Skeletal muscle cell (primary cell): ENCODE results near the gene RNF150.

Source experiments
- DNase-seq: peaks from one replicate; pipeline ENCODE4 v3.0.0-alpha.2; 2010; ENCODE audit warnings: low read depth
- H3K4me3 ChIP-seq: 2 replicates; pipeline ENCODE4 v1.5.1; 2011; ENCODE audit warnings: low read depth, mild to moderate bottlenecking, control low read depth, low read length, moderate library complexity

RNF150 gene

GRCh38 chr4:141003193-141003592 is 130.1 kb downstream of the RNF150 start:
- no peak overlapping the region for H3K4me3 ChIP-seq
- no peak for DNase-seq

- H3K4me3 ChIP-seq = no peak overlapping the region
- peak; percentile 81 for DNase-seq
Measured at GRCh38 chr4:141002323-141002805, 130.9 kb downstream of the RNF150 start.

- no peak overlapping the region for H3K4me3 ChIP-seq
- peak; percentile 77 for DNase-seq
Measured at GRCh38 chr4:140996766-140997165, 136.5 kb downstream of the RNF150 start.

- no peak overlapping the region for H3K4me3 ChIP-seq
- peak; percentile 16 for DNase-seq
Measured at GRCh38 chr4:140995058-140995457, 138.2 kb downstream of the RNF150 start.

GRCh38 chr4:140994015-140994414 is 139.3 kb downstream of the RNF150 start:
- no peak overlapping the region for H3K4me3 ChIP-seq

GRCh38 chr4:140993370-140993769 is 139.9 kb downstream of the RNF150 start:
- DNase-seq = no peak

More at GRCh38 chr4:140994015-140994414, 139.3 kb downstream of the RNF150 start:
- no peak for DNase-seq

GRCh38 chr4:140989944-140990343 is 143.3 kb downstream of the RNF150 start:
- DNase-seq = no peak
- H3K4me3 ChIP-seq = no peak overlapping the region

More at GRCh38 chr4:140993370-140993769, 139.9 kb downstream of the RNF150 start:
- H3K4me3 ChIP-seq = no peak overlapping the region

- no peak overlapping the region for H3K4me3 ChIP-seq
- DNase-seq = no peak
Measured at GRCh38 chr4:140986045-140986444, 147.2 kb downstream of the RNF150 start.

- H3K4me3 ChIP-seq = no peak overlapping the region
- no peak for DNase-seq
Measured at GRCh38 chr4:140982613-140983340, 150.5 kb downstream of the RNF150 start.

- no peak for DNase-seq
- no peak overlapping the region for H3K4me3 ChIP-seq
Measured at GRCh38 chr4:140980426-140981200, 152.7 kb downstream of the RNF150 start.

- no peak overlapping the region for H3K4me3 ChIP-seq
- no peak for DNase-seq
Measured at GRCh38 chr4:140976768-140977167, 156.5 kb downstream of the RNF150 start.

GRCh38 chr4:140971077-140971792 is 162.0 kb downstream of the RNF150 start:
- no peak overlapping the region for H3K4me3 ChIP-seq
- no peak for DNase-seq

GRCh38 chr4:140969296-140969695 is 164.0 kb downstream of the RNF150 start:
- DNase-seq = no peak
- no peak overlapping the region for H3K4me3 ChIP-seq

- no peak overlapping the region for H3K4me3 ChIP-seq
- no peak for DNase-seq
Measured at GRCh38 chr4:140968371-140968770, 164.9 kb downstream of the RNF150 start.

GRCh38 chr4:140963883-140964282 is 169.4 kb downstream of the RNF150 start:
- H3K4me3 ChIP-seq = no peak overlapping the region
- no peak for DNase-seq

GRCh38 chr4:140955641-140956040 is 177.6 kb downstream of the RNF150 start:
- no peak overlapping the region for H3K4me3 ChIP-seq
- DNase-seq = no peak

- peak; percentile 73 for DNase-seq
- H3K4me3 ChIP-seq = no peak overlapping the region
Measured at GRCh38 chr4:140952717-140953116, 180.6 kb downstream of the RNF150 start.

GRCh38 chr4:140947506-140947905 is 185.8 kb downstream of the RNF150 start:
- no peak for DNase-seq
- H3K4me3 ChIP-seq = no peak overlapping the region

GRCh38 chr4:140945106-140945505 is 188.2 kb downstream of the RNF150 start:
- DNase-seq = no peak
- no peak overlapping the region for H3K4me3 ChIP-seq

- H3K4me3 ChIP-seq = no peak overlapping the region
- DNase-seq = peak; percentile 55
Measured at GRCh38 chr4:140944572-140944971, 188.7 kb downstream of the RNF150 start.
